HG03095 (cell line): ENCODE data around the gene C2CD5.

ENCODE experiments used
- ATAC-seq: cut with Tn5 transposase; IDR thresholded peaks from one replicate; pipeline ENCODE4 v1.9.1; 2021; ENCODE audit warnings: moderate library complexity; ENCODE audit not compliant: unreplicated experiment

The C2CD5 gene

GRCh38 chr12:22416801-22417200 is 127.5 kb downstream of the C2CD5 start:
- no peak for ATAC-seq

GRCh38 chr12:22415342-22416309 is 128.7 kb downstream of the C2CD5 start:
- ATAC-seq = no peak

GRCh38 chr12:22414742-22415141 is 129.6 kb downstream of the C2CD5 start:
- no peak for ATAC-seq

GRCh38 chr12:22413592-22413991 is 130.8 kb downstream of the C2CD5 start:
- ATAC-seq = no peak

GRCh38 chr12:22412581-22412980 is 131.8 kb downstream of the C2CD5 start:
- no peak for ATAC-seq

- ATAC-seq = no peak
These were observed 133.9 kb downstream of the C2CD5 start for GRCh38 chr12:22410486-22410885.

- ATAC-seq = peak; percentile 93
These were observed 134.8 kb downstream of the C2CD5 start for GRCh38 chr12:22409377-22410164.

- no peak for ATAC-seq
These were observed 135.5 kb downstream of the C2CD5 start for GRCh38 chr12:22408610-22409376.

- no peak for ATAC-seq
These were observed 136.9 kb downstream of the C2CD5 start for GRCh38 chr12:22407397-22407796.

- ATAC-seq = no peak
These were observed 137.7 kb downstream of the C2CD5 start for GRCh38 chr12:22406627-22407026.

GRCh38 chr12:22399464-22400180 is 144.7 kb downstream of the C2CD5 start:
- ATAC-seq = no peak
